GM20431 (cell line): ENCODE data around the gene SLC9A4.

Experiments
- in situ Hi-C: fragments of 300-500 bp; cut with MseI, MboI; formaldehyde crosslinking; loops from one replicate; pipeline ENCODE4 v1.15.0; 2020; ENCODE audit warnings: low sequenced_read_pairs; ENCODE audit not compliant: unreplicated experiment

SLC9A4 gene

GRCh38 chr2:102473020-102473419, at the start of gene SLC9A4:
Gene SLC9A4, plus strand, starts transcription at chr2:102473226. Its CDS starts 534 bp downstream, at chr2:102473760.
- in situ Hi-C loops, result no loop called here

- in situ Hi-C loops, result no loop called here
These were observed 49.7 kb upstream of the SLC9A4 start for GRCh38 chr2:102423368-102423767.

- in situ Hi-C loops, result loop anchor here (25.0 kb wide), 1 partner anchor 412 kb away; no protein-coding TSS in a partner anchor
These were observed 48.3 kb upstream of the SLC9A4 start for GRCh38 chr2:102424754-102425153.

- in situ Hi-C loops, result loop anchor here (25.0 kb wide), 1 partner anchor 413 kb away; no protein-coding TSS in a partner anchor
These were observed 47.4 kb upstream of the SLC9A4 start for GRCh38 chr2:102425441-102426132.

- in situ Hi-C loops, result loop anchor here (25.0 kb wide), 1 partner anchor 415 kb away; no protein-coding TSS in a partner anchor
These were observed 45.8 kb upstream of the SLC9A4 start for GRCh38 chr2:102427249-102427648.

- in situ Hi-C loops, result loop anchor here (25.0 kb wide), 1 partner anchor 416 kb away; no protein-coding TSS in a partner anchor
These were observed 44.5 kb upstream of the SLC9A4 start for GRCh38 chr2:102428573-102428972.

- in situ Hi-C loops, result loop anchor here (25.0 kb wide), 1 partner anchor 420 kb away; no protein-coding TSS in a partner anchor
These were observed 40.6 kb upstream of the SLC9A4 start for GRCh38 chr2:102432386-102432785.

- in situ Hi-C loops, result loop anchor here (25.0 kb wide), 1 partner anchor 422 kb away; no protein-coding TSS in a partner anchor
These were observed 38.9 kb upstream of the SLC9A4 start for GRCh38 chr2:102433973-102434654.

- in situ Hi-C loops, result loop anchor here (25.0 kb wide), 1 partner anchor 423 kb away; no protein-coding TSS in a partner anchor
These were observed 38.2 kb upstream of the SLC9A4 start for GRCh38 chr2:102434655-102435381.

- in situ Hi-C loops, result loop anchor here (25.0 kb wide), 1 partner anchor 423 kb away; no protein-coding TSS in a partner anchor
These were observed 37.3 kb upstream of the SLC9A4 start for GRCh38 chr2:102435741-102436140.

- in situ Hi-C loops, result loop anchor here (25.0 kb wide), 1 partner anchor 424 kb away; no protein-coding TSS in a partner anchor
These were observed 36.7 kb upstream of the SLC9A4 start for GRCh38 chr2:102436323-102436722.

- in situ Hi-C loops, result loop anchor here (25.0 kb wide), 1 partner anchor 425 kb away; no protein-coding TSS in a partner anchor
These were observed 35.9 kb upstream of the SLC9A4 start for GRCh38 chr2:102437122-102437521.

GRCh38 chr2:102438111-102438510, 34.9 kb upstream of the SLC9A4 start:
- in situ Hi-C loops, result loop anchor here (25.0 kb wide), 1 partner anchor 426 kb away; no protein-coding TSS in a partner anchor

GRCh38 chr2:102438578-102438977, 34.4 kb upstream of the SLC9A4 start:
- in situ Hi-C loops, result loop anchor here (25.0 kb wide), 1 partner anchor 426 kb away; no protein-coding TSS in a partner anchor

- in situ Hi-C loops, result loop anchor here (25.0 kb wide), 1 partner anchor 427 kb away; no protein-coding TSS in a partner anchor
These were observed 33.8 kb upstream of the SLC9A4 start for GRCh38 chr2:102439065-102439695.

- in situ Hi-C loops, result loop anchor here (10.0 to 25.0 kb wide), 2 partner anchors 198 to 431 kb away; no protein-coding TSS in a partner anchor
These were observed 29.8 kb upstream of the SLC9A4 start for GRCh38 chr2:102442967-102443828.

- in situ Hi-C loops, result loop anchor here (10.0 to 25.0 kb wide), 2 partner anchors 199 to 432 kb away; no protein-coding TSS in a partner anchor
These were observed 28.8 kb upstream of the SLC9A4 start for GRCh38 chr2:102444233-102444632.

- in situ Hi-C loops, result loop anchor here (10.0 to 25.0 kb wide), 2 partner anchors 202 to 435 kb away; no protein-coding TSS in a partner anchor
These were observed 26.1 kb upstream of the SLC9A4 start for GRCh38 chr2:102446936-102447335.
